GM18511 (cell line): ENCODE data around the gene C19orf18.

Experiments
- ATAC-seq: cut with Tn5 transposase; IDR thresholded peaks from one replicate; pipeline ENCODE4 v1.9.1; 2021; ENCODE audit warnings: mild to moderate bottlenecking, moderate library complexity; ENCODE audit not compliant: unreplicated experiment

The C19orf18 gene

GRCh38 chr19:57949296-57949695 is 25.0 kb downstream of the C19orf18 start:
- no peak for ATAC-seq

GRCh38 chr19:57947419-57948134 is 26.8 kb downstream of the C19orf18 start, which contains the start of gene ZNF256:
ZNF256 (minus strand) TSS chr19:57947706; CDS start chr19:57947474, 232 bp downstream.
- peak; percentile 94 for ATAC-seq

GRCh38 chr19:57947088-57947418 is 27.3 kb downstream of the C19orf18 start:
- no peak for ATAC-seq

GRCh38 chr19:57946316-57946715 is 28.0 kb downstream of the C19orf18 start:
- ATAC-seq: no peak

- ATAC-seq: no peak
Measured at GRCh38 chr19:57941593-57941992, 32.7 kb downstream of the C19orf18 start.

GRCh38 chr19:57935731-57936130 is 38.6 kb downstream of the C19orf18 start:
- ATAC-seq: no peak

- ATAC-seq: no peak
Measured at GRCh38 chr19:57934820-57935665, 39.3 kb downstream of the C19orf18 start, which contains the start of gene ZNF418. ZNF418 (minus strand) TSS chr19:57935402; CDS start chr19:57933822, 1,580 bp downstream.

- ATAC-seq: no peak
Measured at GRCh38 chr19:57927587-57927986, 46.7 kb downstream of the C19orf18 start.

GRCh38 chr19:57916168-57916995 is 58.0 kb downstream of the C19orf18 start, which contains the start of gene ZNF417:
ZNF417 (minus strand) TSS chr19:57916592; CDS start chr19:57916411, 181 bp downstream.
- peak; percentile 98 for ATAC-seq

- no peak for ATAC-seq
Measured at GRCh38 chr19:57914531-57914930, 59.8 kb downstream of the C19orf18 start.
